Esophagus muscularis mucosa (tissue), 4 donors: ENCODE measurements around the gene OR3A1.
"Not testable (repeated sequence)": the region's sequence is repeated elsewhere in the genome, so short reads cannot be mapped to it uniquely, and the experiment has no call there.

Experiments
- CTCF ChIP-seq, 3 experiments: fragments of 200-600 bp in 2 of 3; fragments of 450-650 bp in 1 of 3; sonication (generic) in 2 of 3; IDR thresholded peaks; one replicate each; pipeline ENCODE4 v1.5.1; 2017 to 2019; ENCODE audit warnings: antibody characterized with exemption in 3 of 3, mild to moderate bottlenecking in 2 of 3, moderate library complexity in 1 of 3
- EP300 ChIP-seq: sonication (generic); formaldehyde crosslinking; IDR thresholded peaks from one replicate; pipeline ENCODE4 v1.6.1; 2017; ENCODE audit warnings: antibody characterized with exemption
- POLR2AphosphoS5 ChIP-seq, 2 donors: sonication (generic); formaldehyde crosslinking; IDR thresholded peaks; one replicate each; pipeline ENCODE4 v1.6.1; 2017; ENCODE audit warnings: antibody characterized with exemption in 2 of 2

GRCh38 chr17:3249013-3249412 lies 49.1 kb downstream of the OR3A1 start:
- not testable (repeated sequence) for TF ChIP-seq CTCF (IDR thresholded peaks at IDR 0.05); POLR2AphosphoS5 (IDR thresholded peaks at IDR 0.05); EP300
